NCI-H2081 treated with DMSO at 0.1 percent for 48 hours (cell line): Measurements from ENCODE around the gene VAT1L.

ENCODE experiments used
- DNase-seq: peaks from one replicate; lab custom pipeline; 2025; lab: John Stamatoyannopoulos, UW

Gene VAT1L

DNA sequence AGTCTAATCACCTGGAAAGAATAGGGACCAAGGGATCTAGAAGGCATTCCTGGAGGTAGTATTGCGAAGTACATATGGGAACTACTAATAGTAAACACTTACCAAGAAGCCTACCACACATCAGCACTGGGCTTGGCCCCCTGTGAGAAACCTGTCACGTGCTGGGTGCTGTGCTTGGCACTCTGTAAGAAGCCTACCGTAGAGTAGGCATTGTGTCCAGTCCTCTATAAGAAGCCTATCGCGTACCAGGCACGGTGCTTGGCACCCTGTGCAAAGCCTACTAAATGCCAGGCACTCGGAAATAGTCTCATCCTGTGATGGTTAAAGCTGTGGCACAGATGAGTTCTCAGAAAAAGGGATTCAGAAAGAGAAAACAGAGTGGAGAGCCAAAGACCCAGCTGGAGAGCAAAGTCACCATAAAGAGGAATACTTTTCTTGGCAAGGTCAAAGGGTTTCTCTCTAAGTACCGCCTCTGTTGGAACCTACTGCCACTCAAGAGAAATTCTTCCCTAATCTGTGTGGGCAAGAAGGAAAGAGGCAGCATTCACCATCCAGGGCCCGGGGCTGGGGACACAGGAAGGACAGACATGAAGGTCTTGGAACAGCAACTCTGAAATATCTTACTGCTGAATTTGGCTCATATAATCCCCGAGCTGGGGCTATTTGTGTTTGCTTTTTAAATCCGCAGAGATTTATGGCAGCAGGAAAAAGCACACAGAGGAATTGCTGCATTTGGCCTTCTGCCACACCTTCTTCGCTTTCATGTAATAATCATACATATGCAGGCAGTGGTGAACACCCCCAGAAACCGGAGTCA, 81.8 kb downstream of the VAT1L start:
- DNase-seq, result no peak

DNA sequence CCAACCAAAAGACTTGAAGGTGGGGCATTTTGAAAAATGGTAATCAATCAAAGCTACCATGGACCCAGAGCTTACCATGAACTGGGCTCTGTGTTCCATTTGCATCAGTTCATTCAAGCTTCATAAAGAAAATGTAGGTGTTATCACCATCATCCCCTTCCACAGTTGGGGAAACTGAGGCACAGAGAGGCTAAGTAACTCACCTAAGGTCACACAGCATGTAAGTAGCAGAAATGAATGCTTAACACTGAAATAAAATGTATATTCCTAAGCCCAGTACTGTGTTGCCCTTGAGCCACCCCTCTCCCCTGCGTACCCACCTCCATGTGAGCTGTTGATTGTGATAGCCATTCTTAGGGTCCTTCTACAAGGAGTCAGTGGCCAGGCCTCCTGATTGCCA, 83.6 kb downstream of the VAT1L start:
- no peak for DNase-seq

DNA sequence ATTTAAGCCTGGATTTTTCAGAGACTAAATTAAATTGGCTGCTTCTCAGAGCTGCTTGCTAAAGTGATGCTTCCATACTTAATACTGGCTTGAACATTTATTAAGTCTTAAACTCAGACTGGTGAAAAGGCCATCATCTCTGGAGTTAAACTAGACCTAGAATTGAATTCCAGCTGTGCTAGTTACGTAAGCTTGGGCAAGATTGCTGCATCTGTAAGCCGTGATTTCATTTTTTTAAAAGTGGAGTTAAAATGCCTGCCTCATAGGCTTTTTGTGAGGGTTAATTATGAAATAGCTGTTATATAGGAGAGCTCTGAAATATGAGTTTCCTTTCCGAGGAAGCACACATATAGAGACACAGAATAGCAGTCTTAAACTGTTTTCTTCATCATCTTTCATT, 84.7 kb downstream of the VAT1L start:
- no peak for DNase-seq

DNA sequence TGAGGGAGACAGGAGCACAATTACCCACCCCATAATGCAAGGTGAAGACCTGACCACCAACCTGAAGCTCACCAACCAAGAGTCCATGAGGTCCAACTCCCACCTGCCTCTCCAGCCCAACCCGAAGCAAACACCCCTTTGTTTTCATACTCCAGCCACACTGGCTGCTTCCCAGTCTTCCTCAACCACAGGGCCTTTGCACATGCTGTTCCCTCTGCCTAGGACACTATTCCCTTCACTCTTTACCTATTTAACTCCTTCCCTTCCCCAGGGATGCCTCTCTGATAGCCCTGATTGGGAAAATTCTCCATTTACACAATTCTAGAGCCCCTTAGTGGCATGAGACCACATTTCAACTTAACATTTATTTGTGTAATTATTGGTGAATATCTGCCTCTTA, 86.0 kb downstream of the VAT1L start:
- no peak for DNase-seq

DNA sequence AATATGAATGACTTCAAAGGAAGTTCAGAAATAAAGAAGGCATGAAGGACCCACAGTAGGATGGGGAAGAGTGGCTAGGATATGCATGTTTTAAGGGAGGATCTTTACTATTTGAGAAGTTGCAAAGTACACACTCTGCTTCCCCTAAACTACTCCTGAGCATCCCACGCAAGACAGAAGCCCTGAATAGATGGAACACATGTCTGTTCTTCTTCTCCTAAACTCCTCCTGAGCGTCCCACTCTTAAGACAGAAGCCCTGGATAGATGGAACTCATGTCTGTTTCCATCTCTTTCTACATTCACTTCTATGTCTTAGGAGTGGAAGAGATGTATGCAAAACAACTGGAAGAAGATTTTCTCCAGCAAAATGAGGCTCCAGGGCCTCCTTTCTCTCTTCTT, 88.4 kb downstream of the VAT1L start:
- no peak for DNase-seq

DNA sequence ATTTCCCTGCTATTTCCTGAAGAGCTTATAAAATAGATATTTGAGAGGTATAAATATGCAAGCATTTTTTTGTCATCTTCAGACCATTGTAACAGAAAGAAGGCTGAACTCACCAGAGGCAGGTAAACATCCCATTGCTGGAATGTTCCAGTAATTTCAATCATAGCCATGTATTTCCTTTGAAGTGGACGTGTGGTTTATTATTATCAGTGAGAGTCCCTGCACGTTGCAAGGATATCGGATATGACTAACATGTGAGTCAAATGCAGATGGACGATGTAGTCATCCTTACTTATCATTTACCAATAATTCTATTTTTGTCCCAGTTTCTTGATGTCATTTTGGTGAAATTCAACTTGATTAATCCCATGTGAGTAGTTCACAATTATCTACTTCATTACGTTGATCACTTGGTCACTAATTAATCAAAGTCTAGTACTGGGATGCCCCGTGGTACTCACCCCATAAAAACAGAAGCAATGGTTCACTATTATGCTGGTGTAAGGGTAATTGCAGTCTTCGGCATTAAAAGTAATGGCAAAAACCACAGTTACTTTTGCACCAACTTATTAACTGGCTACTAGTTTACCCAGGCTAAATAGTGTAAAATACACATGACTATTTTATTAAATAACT, 89.5 kb downstream of the VAT1L start:
- DNase-seq, result no peak

DNA sequence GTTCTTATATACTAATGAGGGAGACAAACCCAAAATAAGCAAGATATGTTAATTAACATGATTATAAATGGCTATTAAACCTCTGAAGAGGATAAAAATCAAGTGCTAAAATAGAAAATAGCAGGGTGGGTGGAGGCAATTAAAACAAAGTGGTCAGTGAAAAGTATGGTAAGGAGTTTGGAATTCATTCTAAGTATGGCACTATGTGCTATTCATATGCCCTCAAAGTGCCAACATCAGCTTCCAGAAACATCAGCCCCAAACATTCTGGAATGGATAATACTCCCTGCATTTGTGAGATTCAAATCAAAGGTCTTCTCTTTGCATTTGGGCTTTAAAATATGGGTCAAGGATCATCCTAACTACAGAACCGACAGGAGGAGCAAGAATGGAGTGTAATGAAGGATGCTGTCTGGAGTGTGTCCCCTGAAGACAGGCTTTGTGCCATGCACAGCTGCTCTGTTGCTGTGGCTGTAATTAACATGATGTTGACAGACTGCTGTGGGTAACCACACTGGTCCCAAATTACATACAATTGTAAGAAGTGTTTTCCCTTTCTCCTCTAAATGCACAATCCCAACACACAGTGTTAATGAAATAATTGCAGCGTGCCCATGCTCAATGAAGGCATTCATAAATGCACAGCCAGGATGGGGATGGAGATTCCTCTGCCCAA, 93.1 kb downstream of the VAT1L start:
- no peak for DNase-seq

DNA sequence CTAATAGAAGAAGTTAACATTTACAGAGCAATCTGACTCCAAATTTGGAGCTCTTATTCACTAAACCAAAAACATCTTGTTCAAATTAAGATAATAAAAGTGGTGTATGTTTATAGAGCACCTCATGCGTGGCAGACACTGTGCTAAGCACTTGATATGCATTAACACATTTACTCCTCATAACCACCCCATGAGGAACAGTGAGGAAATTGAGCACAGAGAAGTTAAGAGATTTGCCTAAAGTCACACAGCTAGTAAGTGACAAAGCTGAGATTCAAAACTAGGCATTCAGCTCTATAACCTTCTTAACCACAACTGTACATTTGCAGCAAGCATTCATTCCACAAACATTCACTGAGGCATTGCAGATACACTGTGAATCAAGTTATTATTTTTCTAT, 94.0 kb downstream of the VAT1L start:
- no peak for DNase-seq

DNA sequence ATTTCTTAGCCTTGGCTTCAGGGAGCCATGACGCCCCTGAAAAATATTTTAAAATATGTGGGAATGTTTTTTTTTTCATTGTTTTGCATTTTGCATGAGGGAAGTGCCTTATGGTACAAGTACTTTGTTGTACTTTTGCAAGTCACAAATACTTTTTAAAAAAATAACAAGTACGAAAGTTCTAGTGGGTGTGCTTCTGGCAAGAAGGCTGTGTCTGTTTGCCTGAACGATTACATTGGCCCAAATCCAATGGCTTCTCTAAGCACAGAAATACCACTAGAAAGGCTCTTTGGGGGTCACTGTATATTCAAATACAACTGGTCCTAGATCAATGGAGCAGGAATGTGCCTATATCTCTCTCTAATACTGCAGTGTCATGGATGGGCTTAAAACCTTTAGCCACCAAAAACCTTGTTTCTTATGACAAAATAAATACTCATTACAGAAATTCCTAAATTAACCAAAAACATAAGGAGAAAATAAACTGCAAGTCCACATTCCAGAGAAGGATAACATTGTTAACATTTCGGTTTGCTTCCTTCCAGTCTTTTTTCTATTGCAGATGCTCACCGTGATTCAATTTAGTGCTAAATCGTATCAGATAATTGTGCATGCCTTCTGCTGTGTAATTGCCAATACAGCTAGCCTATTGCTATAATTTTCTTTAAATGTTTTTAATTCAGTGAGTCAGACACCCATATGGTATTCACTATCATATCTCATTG, 97.4 kb downstream of the VAT1L start:
- no peak for DNase-seq

DNA sequence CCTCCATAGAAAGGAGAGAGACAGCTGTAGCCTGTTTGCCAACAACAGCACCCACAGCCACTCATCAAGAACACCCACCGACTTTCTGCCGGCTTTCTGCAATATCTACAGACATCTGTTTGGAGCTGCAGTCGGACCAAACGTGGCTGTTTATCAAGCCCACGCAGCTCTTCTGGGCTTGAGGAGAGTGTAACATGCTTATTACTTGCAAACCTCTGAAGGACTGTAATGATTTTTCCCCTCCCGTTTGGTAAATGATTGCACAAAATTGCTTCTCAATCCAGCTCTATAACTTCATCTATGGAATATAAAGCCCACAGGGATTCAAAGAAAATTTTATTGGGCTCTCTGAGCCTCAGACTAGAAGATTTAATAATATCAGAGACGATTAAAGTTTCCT, 100.5 kb downstream of the VAT1L start:
- no peak for DNase-seq

DNA sequence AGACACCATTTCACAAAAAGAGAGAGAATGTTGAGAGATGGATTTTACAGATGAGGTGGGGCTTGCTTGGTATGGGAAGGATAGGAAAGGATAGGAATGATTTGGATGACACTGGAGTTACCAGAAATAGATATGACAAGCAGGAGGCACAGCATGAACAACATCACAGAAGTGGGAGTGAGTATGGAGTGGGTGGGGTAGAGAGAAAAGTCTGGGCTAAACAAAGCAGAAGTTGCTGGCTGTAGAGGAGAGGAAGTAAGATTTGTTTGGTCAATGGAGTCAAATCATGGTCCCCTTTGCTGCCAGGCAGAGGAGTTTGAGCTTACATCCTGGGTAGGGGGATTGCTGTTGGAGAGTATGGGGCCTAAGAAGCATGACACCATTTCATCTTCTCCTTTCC, 101.7 kb downstream of the VAT1L start:
- DNase-seq, result no peak

DNA sequence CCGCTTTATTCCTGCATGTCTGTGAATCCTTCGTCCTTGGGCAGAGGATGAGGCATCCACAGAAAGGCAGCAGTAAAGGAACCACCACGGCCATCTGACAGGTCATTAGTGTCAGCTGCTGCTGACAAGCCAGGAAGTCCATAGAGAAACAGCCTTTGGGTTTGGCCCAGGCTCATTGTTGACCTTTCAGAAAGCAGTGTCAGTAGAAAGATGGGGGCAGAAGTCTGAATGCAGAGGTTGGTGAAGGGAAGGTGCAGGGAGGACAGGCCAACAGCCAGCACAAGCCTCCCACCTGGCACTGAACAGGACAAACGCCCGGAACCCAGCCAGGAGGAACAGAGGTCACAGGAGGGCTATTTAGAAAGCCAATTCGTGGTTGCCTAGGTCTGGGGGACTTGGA, 105.8 kb downstream of the VAT1L start:
- no peak for DNase-seq

DNA sequence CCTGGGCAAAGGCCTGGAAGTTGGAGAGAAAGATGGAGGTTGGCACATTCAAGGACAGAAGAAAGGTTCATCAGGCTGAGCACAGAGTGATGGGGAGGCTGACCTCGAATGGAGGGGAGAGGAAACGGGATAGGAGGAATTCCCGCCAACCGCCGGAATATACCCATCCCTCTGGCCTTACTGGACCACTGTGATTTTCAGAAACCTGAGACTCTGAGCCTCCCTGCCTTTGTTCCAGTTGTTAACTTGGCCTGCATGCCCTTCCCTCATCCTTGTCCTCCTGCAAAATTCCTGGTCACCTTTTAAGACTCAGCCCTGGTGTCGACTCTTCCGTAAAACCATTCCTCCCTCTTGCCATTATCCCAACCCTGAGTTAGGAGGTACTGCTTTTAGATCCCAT, 107.6 kb downstream of the VAT1L start:
- no peak for DNase-seq

DNA sequence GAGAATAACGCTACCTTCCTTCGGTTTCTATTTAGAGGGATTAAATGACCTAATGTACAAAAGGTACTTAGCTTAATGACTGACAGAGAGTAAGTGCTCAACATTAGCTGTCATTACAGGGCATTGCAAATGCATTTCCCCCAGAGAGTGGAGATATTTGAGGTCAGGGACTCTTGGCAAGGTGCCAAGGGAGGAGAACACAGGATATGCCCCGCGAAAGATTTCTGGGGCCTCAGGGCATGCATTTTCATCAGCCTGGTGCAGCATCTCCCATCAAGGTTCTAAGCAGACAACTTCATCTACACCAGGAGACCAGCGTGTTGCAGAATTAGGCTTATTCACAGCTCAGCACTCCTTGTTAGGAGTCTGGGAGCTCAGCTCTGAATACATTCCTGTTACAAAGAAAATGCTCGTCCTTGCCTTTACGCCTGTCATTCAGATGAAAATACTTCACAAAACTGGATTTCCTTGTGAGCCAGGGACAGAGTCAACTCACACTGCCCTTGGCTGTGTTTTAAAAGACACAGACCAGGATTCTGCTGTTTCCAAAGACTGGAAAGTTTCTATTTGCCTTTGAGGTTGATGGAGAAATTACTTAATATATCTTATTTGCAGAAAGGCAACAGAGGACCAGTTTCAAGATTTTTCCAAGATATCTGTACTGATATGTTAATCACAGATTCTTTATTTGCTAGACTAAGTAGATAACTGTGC, 108.2 kb downstream of the VAT1L start:
- no peak for DNase-seq

DNA sequence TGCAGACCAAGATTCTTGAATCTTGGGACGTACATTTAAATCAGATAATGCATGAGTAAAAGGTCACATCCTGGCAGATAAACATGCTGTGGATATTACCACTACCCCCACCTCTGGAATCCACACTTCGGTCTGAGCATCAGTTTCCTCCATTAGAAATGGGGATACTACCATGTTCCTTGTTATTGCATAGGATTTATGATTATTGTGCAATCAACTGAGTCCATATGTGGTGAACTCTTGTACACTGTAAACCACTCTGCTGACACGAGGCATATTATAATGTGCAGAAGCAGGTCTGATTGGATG, 108.7 kb downstream of the VAT1L start:
- no peak for DNase-seq

DNA sequence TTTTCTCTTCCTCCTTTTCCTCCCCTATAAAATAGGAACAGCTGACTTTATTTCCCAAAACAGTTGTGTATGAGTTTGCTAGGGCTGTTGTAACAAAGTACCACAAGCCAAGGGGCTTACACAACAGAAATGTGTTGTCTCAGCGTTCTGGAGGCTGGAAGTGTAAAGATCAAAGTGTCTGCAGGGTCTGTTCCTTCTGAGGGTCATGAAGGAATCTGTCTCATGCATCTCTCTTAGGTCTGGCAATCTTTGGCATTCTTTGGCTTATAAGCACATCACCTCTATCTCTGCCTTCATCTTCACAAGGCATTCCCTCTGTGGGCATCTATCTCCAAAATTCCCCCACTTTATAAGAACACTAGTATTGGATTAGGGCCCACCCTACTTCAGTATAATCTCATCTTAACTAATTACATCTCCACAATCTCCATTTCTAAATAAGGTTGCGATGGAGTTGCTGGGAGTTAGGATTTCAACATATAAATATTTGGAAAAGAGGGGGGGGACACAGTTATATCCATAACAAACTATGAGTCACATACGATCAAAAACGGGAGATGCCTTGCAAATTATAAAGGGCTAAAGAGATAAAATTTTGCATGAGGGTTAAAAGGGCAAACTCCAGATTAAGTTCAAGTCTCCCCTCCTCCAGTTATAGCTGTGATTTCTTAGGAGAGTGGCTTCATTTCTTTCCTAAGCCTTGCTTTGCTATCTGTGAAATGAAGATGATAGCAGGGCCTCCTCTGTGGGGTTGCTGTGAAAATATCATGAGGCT, 109.7 kb downstream of the VAT1L start:
- DNase-seq, result no peak

DNA sequence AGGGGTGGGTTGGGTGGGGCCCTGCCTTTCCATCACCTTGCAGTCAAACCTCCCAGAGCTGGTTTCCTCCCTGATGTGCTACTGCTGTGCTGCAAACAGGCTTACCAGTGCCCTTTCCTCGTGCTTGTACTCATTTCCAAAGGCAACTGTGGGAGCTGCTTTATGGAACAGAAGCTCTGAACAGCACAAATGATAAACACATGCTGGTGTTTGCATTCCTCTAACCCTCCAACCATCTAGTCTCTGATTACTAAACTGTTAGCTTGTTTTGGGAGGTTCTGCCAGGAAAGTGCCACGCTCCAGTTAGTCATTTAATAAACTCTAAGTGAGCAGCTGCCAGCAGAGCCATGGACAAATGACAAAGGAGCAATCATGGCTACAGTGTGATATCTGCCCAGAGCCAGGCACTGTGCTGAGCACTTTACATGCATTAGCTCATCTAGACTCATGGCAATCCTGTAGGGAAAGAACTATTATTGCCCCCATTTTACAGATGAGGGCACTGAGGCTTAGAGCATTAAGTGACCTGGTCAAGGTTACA, 110.4 kb downstream of the VAT1L start:
- DNase-seq, result peak; percentile 52

DNA sequence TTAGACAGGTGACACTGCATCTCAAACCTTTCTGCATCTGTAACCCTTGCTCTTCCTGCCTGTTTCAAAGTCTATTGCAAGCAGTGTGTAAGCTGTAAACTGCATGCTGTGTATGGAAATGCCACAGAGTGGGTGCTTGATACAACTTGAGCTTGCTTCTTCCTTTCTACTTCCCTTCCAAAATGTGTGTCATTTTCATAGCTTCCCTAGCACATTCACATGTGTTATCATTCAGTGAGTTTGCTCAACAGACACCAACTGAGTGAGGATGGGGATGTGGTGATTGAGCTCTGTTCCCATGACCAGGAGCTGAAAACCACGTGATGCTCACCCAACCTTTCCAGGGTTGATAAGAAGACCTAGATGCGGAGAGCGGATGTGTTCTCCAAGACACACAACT, 111.1 kb downstream of the VAT1L start:
- DNase-seq, result no peak

DNA sequence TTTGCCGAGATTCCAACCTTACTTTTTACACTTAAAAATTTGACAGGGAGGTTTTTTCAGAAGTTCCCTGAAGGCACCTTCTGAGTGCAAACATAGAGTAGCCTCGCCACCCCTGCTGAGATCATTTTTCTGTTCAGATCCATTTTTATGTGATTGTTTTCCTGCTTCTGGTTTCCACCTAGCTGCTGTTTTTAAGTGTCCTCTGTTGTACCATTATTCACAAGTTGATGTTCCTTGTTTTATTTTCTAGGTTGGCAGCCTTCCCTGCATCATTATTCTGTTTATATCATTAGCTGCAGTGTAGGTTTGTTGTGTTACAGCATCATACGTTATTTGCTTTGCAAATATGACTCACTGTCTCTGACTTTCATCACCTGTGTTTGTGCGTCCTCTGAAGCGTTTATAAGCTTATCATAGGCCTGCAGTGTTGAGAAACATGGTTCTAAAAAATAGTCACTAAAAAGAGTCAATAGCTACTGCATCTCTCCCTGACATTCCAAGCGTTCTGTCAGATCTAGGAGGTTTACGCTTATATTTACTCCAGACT, 117.1 kb downstream of the VAT1L start:
- peak; percentile 47 for DNase-seq

DNA sequence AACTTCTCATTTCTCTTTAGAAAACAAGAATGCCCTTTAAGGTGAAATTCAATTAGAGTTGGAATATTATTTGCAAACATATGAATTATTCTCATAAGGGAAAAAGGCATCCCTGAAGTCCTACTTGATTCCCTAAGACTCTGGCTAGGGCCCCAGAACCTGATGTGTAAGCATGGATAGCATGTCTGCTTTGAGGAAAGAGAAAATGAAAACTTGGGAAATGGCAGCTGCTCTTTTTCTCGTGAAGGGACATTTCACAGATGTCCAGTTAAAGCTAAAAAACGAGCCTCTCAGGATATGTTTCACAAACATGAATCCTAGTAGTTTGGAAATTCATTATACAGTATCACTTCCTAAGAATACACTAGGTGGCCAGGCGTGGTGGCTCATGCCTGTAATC, 121.7 kb downstream of the VAT1L start:
- DNase-seq, result no peak

DNA sequence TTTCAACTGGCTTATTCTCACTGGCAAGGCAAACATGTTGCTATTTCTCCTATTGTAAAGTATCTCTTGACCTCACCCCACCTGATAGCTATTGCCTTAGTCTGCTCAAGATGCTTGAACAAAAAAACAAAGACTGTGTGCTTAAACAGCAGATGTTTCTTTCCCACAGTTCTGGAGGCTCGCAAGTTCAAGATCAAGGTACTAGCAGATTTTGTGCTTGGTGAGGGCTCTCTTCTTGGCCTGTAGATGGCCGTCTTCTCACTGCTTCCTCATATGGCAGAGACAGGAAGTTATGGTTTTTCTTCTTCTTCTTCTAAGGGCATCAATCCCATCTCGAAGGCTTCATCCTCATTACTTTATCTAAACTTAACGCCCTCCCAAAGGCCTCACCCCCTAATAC, 124.3 kb downstream of the VAT1L start:
- no peak for DNase-seq
